Measurements from ENCODE around the gene IFNE.

Gene IFNE

GRCh38 chr9:21516796-21517195 lies 34.7 kb upstream of the IFNE start:
- Histone ChIP-seq H3K36me3 (no peaks in the 10 kb centered on the region), H3K27me3 (no peaks in the 10 kb centered on the region), H3K4me3 (ENCODE audit: low read depth, low read length) (no peak overlapping the region), H3K4me1 (no peaks in the 10 kb centered on the region), H3K9me3 (no peaks in the 10 kb centered on the region)
- TF ChIP-seq CTCF (IDR thresholded peaks at IDR 0.05; ENCODE audit: low read depth, low read length): no peak
- no peak for DNase-seq

GRCh38 chr9:21513431-21513830 lies 31.3 kb upstream of the IFNE start:
- no peak for TF ChIP-seq CTCF (IDR thresholded peaks at IDR 0.05; ENCODE audit: low read depth, low read length)
- Histone ChIP-seq H3K27me3 (no peaks in the 10 kb centered on the region), H3K36me3 (no peaks in the 10 kb centered on the region), H3K9me3 (no peaks in the 10 kb centered on the region), H3K4me3 (ENCODE audit: low read depth, low read length) (no peak overlapping the region), H3K4me1 (no peaks in the 10 kb centered on the region)
- no peak for DNase-seq

- Histone ChIP-seq H3K4me1 (no peaks in the 10 kb centered on the region), H3K4me3 (ENCODE audit: low read depth, low read length) (no peak overlapping the region), H3K27me3 (no peaks in the 10 kb centered on the region), H3K36me3 (no peaks in the 10 kb centered on the region), H3K9me3 (no peaks in the 10 kb centered on the region)
- DNase-seq: no peak
- TF ChIP-seq CTCF (IDR thresholded peaks at IDR 0.05; ENCODE audit: low read depth, low read length): no peak
Measured at GRCh38 chr9:21510806-21511205, 28.7 kb upstream of the IFNE start.

GRCh38 chr9:21507483-21507790 lies 25.3 kb upstream of the IFNE start:
- Histone ChIP-seq H3K4me3 (ENCODE audit: low read depth, low read length) (no peak overlapping the region), H3K4me1 (no peaks in the 10 kb centered on the region), H3K9me3 (no peaks in the 10 kb centered on the region), H3K27me3 (no peaks in the 10 kb centered on the region), H3K36me3 (no peaks in the 10 kb centered on the region)
- DNase-seq: no peak
- no peak for TF ChIP-seq CTCF (IDR thresholded peaks at IDR 0.05; ENCODE audit: low read depth, low read length)

GRCh38 chr9:21506626-21507482 lies 24.7 kb upstream of the IFNE start:
- Histone ChIP-seq H3K4me1 (no peaks in the 10 kb centered on the region), H3K4me3 (ENCODE audit: low read depth, low read length) (no peak overlapping the region), H3K9me3 (no peaks in the 10 kb centered on the region), H3K36me3 (no peaks in the 10 kb centered on the region), H3K27me3 (no peaks in the 10 kb centered on the region)
- DNase-seq: no peak
- no peak for TF ChIP-seq CTCF (IDR thresholded peaks at IDR 0.05; ENCODE audit: low read depth, low read length)

GRCh38 chr9:21505425-21506179 lies 23.5 kb upstream of the IFNE start:
- TF ChIP-seq CTCF (IDR thresholded peaks at IDR 0.05; ENCODE audit: low read depth, low read length): no peak
- no peak for DNase-seq
- Histone ChIP-seq H3K36me3 (no peaks in the 10 kb centered on the region), H3K4me3 (ENCODE audit: low read depth, low read length) (no peak overlapping the region), H3K9me3 (no peaks in the 10 kb centered on the region), H3K4me1 (no peaks in the 10 kb centered on the region), H3K27me3 (no peaks in the 10 kb centered on the region)
